Upper lobe of right lung (tissue), 1 donor: Measurements from ENCODE around the gene ARHGAP33. TPM values are rescaled to one million over a fixed set of nuclear protein-coding genes. Genes with fewer than 3 reads are reported as not detected.

Experiments
- ATAC-seq: fragments of 200-7000 bp; cut with Tn5 transposase; one replicate; pipeline ENCODE4 v1.9.1; 2020; ENCODE audit warnings: mild to moderate bottlenecking, moderate library complexity
- DNase-seq: peaks from one replicate; pipeline ENCODE4 v3.0.0-alpha.2; 2020
- H3K27ac ChIP-seq: fragments of 200-600 bp; one replicate; pipeline ENCODE4 v1.8.0; 2022
- H3K27me3 ChIP-seq: fragments of 200-600 bp; one replicate; pipeline ENCODE4 v1.8.0; 2022; ENCODE audit warnings: mild to moderate bottlenecking
- H3K36me3 ChIP-seq: fragments of 200-600 bp; one replicate; pipeline ENCODE4 v1.8.0; 2022
- H3K4me1 ChIP-seq: fragments of 200-600 bp; one replicate; pipeline ENCODE4 v1.8.0; 2022
- H3K4me3 ChIP-seq: fragments of 200-600 bp; one replicate; pipeline ENCODE4 v1.8.0; 2022; ENCODE audit warnings: mild to moderate bottlenecking
- H3K9me3 ChIP-seq: fragments of 200-600 bp; one replicate; pipeline ENCODE4 v1.8.0; 2022
- intact Hi-C: fragments of 100-400 bp; cut with DNase I; formaldehyde crosslinking; loops from one replicate; pipeline ENCODE4 v1.11.0; 2022
- total RNA-seq: library from RNA; stranded (reverse); fragmentation: NEBNext Ultra II Directional; extraction: Animal tissue kit (Norgen Biotek cat#: 25700); gene quantifications from one replicate; pipeline ENCODE4 v1.2.1, GENCODE V29; 2021
- TF ChIP-seq, protein P1 (sequence below): fragments of 200-600 bp; IDR thresholded peaks from one replicate; pipeline ENCODE4 v1.8.0; 2022; ENCODE audit warnings: antibody characterized with exemption
- donor health status: DM: no; HTN: yes; CAD: no; lungs with severe emphysema.

ARHGAP33 gene
- total RNA-seq, 1 donor from 2014 or later: 6.8 TPM

DNA sequence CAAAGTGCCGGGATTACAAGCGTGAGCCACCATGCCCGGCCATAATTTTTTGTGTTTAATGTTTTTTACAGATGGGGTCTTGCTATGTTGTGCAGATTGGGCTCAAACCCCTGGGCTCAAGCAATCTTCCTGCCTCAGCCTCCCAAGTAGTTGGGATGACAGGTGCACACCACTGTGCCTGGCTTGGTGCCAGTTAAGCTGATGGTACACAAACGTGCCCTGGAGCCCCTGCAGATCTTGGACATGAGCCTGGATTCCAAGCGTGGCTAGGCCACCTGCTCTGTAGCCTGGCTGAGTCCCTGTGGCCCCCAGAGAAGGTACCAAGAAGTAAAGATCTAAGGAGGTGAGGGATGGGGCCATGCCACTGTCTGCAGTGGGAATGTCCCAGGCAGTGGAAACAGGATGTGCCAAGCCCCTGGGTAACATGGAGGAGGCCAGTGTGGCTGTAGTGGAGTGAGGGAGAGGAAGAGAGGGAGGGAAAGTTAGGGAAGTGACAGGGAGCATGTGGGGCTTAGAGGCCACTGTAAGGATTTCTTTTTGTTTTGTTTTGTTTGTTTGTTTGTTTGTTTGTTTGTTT, 30.2 kb downstream of the ARHGAP33 start:
- no peak overlapping the region for H3K27ac ChIP-seq
- ATAC-seq (no peak), DNase-seq (no peak)
- H3K4me3 ChIP-seq: no peak overlapping the region
- H3K27me3 ChIP-seq: no peaks in the 10 kb centered on the region
- intact Hi-C loops: no loop called here
- no peaks in the 10 kb centered on the region for H3K4me1 ChIP-seq
- H3K36me3 ChIP-seq: no peaks in the 10 kb centered on the region
- TF ChIP-seq, protein P1, sequence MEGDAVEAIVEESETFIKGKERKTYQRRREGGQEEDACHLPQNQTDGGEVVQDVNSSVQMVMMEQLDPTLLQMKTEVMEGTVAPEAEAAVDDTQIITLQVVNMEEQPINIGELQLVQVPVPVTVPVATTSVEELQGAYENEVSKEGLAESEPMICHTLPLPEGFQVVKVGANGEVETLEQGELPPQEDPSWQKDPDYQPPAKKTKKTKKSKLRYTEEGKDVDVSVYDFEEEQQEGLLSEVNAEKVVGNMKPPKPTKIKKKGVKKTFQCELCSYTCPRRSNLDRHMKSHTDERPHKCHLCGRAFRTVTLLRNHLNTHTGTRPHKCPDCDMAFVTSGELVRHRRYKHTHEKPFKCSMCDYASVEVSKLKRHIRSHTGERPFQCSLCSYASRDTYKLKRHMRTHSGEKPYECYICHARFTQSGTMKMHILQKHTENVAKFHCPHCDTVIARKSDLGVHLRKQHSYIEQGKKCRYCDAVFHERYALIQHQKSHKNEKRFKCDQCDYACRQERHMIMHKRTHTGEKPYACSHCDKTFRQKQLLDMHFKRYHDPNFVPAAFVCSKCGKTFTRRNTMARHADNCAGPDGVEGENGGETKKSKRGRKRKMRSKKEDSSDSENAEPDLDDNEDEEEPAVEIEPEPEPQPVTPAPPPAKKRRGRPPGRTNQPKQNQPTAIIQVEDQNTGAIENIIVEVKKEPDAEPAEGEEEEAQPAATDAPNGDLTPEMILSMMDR: no peak
- no peaks in the 10 kb centered on the region for H3K9me3 ChIP-seq

DNA sequence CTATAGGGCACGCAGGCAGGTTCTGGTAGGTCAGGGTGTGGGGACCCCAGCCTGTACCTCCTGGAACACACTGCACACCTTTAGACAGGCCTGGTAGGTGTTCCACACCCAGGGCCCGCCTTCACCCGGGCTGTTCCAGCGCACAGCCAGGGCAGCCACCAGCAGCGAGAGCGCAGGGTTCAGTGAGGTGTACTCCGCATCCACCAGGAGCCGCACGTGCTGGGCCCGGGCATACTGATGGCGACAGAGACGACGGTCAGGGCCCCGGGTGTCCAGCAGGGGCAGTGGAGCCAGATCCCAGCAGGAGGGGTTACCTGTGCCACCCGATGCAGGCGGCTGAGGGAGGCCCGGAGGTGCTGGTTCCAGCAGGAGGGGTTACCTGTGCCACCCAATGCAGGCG, 31.2 kb downstream of the ARHGAP33 start:
- Histone ChIP-seq H3K9me3 (no peaks in the 10 kb centered on the region), H3K27ac (no peak overlapping the region), H3K27me3 (no peaks in the 10 kb centered on the region), H3K4me1 (no peaks in the 10 kb centered on the region), H3K4me3 (no peak overlapping the region), H3K36me3 (no peaks in the 10 kb centered on the region)
- intact Hi-C loops: no loop called here
- no peak for DNase-seq
- ATAC-seq: no peak
- TF ChIP-seq, protein P1: no peak

DNA sequence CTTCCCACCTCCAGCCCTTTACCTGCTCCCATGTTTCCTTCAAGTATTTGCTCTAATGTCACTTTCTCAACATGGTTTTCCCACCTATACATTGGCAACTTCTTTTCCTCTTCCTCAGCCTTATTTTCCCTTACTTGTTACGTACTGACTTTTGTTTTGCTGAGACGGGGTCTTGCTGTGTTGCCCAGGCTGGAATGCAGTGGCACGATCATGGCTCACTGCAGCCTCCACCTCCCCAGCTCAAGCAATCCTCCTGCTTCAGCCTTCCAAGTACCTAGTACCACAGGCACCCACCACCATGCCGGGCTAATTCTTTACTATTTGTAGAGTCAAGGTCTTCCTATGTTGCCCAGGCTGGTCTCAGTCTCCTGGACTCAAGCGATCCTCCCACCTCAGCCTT, 32.3 kb downstream of the ARHGAP33 start:
- Histone ChIP-seq H3K4me3 (no peak overlapping the region), H3K27ac (no peak overlapping the region), H3K27me3 (no peaks in the 10 kb centered on the region), H3K36me3 (no peaks in the 10 kb centered on the region), H3K4me1 (no peaks in the 10 kb centered on the region), H3K9me3 (no peaks in the 10 kb centered on the region)
- TF ChIP-seq, protein P1: no peak
- intact Hi-C loops: no loop called here
- DNase-seq (no peak), ATAC-seq (no peak)

DNA sequence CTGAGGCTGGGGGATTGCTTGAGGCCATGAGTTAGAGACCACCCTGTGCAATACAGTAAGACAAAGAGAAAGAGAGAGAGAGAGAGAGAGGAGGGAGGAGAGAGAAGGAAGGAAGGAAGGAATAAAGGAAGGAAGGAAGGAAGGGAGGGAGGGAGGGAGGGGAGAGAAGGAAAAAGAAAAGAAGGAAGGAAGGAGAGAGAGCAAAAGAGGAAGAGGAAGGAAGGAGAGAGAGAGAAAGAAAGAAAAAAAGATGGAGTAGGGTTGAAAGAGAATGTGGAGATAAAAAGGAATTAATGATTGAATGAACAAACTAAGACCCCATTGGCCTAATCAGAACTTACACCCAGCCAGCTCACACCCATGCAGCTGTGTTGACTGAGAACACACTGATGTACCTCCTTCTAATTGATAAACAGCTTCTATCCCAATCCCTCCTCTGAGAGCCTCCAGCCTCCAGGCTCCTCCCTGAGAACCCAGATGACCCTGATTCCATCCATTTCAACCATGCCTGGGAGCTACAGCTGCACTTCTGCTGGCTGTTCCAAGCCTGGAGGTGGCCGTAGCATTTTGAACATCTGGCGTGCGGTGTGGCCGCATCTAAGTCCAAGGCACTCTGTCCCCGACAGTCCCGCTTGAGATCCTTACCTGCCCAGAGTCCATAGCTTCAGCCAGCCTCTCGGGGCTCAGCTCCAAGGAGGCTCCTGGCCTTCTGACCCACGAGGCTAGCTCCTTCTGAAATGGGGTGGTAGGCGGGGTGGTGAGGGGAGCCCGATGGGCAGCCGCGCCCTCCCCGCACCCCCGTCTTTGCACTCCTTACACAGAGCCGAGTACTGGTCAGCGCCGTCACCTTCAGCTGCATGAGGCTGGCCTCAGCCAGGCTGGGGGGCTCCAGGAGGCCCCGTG, 36.2 kb downstream of the ARHGAP33 start:
- DNase-seq (no peak), ATAC-seq (peak; percentile 16)
- H3K27me3 ChIP-seq: peaks cover 23% of the 10 kb centered on the region
- H3K4me3 ChIP-seq: no peak overlapping the region
- no peaks in the 10 kb centered on the region for H3K4me1 ChIP-seq
- intact Hi-C loops: no loop called here
- no peaks in the 10 kb centered on the region for H3K36me3 ChIP-seq
- H3K27ac ChIP-seq: no peak overlapping the region
- H3K9me3 ChIP-seq: no peaks in the 10 kb centered on the region
- TF ChIP-seq, protein P1: no peak

DNA sequence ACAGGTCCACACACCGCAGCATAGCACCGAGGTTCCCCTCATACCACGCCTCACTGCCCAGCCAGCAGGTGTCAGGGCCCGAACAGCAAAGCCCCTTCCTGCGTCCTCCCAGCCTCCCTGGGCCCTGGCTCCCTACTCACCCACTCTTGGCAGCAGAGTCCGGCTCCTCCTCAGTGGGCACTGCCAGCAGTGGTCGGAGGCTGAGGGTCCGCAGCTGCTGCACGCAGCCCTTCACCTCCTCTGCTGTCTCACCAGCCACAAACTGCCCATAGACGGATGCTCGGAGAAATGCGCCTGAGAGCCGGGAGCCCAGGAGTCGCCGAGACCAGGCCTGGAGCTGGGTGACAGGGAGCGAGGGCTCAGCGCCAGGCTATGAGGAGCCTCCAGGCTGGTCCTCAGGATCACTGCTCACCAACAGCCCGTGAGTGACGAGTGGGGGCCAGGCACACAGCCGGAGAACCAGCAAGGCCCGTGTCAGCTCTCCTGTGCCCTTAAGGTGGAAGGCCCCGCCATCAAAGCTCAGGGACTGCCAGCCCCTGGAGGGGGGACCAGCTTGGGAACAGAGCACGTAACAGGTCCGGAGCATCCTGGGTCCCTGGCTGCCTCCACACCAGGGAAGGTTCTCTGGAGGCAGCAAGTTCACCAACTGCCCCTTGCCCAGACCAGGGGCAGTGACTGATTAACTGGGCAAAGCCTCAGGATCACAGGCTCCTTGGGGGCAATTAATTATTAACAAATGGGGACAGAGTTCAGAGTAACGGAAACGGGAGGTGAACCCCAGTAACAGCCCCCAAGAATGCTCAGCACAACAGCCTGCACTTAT, 37.1 kb downstream of the ARHGAP33 start, which contains the start of gene PRODH2:
PRODH2 (minus strand) TSS at position 626 of the 823 bp plus-strand sequence; CDS start at position 586, 40 bp downstream.
- TF ChIP-seq, protein P1: no peak
- Histone ChIP-seq H3K9me3 (no peaks in the 10 kb centered on the region), H3K36me3 (no peaks in the 10 kb centered on the region), H3K27ac (no peak within 1 kb of the TSS), H3K27me3 (peaks cover 26% of the 10 kb centered on the region), H3K4me3 (no peak within 1 kb of the TSS), H3K4me1 (no peaks in the 10 kb centered on the region)
- intact Hi-C loops: no loop called here
- no peak for ATAC-seq
- no peak for DNase-seq
